Measurements from ENCODE around the gene DENND11. TPM values are rescaled to one million over a fixed set of nuclear protein-coding genes. Genes with fewer than 3 reads are reported as not detected.

DENND11 gene
- total and polyA plus RNA-seq, 2 of the 4 experiments (the other 2 are of a cell fraction): 2.9 to 5.0 TPM

DNA sequence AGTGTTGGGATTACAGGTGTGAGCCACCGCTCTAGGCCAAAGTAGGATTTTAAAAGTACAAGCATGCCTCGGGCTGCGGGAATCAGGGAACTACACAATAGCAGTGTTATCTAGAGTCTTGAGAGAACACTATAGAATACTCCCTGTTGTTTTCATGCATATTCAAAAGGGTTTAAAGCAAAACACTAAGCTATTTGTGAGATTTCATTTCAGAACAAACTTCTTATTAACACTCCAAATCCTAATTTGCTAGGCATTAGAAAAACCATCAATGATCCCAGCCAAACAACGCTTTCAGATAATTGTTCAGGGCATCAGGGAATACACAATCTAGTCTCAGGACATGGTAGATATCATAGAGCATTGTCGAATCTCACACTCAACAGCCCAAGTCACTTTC lies 13.9 kb downstream of the DENND11 start:
- H3K4me3 ChIP-seq (ENCODE audit: insufficient read depth, low read depth, low read length): no peak overlapping the region
- ATAC-seq (ENCODE audit: low read depth) (no peak), DNase-seq (no peak)
- POLR2A ChIA-PET (ENCODE audit: unreplicated experiment): no interaction called here
- no peak overlapping the region for H3K56ac ChIP-seq (ENCODE audit: extremely low read depth, insufficient read depth, low read length)
- H3K36me3 ChIP-seq (ENCODE audit: control insufficient read depth, insufficient read depth, low read length): peaks cover 6% of the 10 kb centered on the region
- H3K79me1 ChIP-seq (ENCODE audit: low read depth in 1 of 2, low read length in 2 of 2): peaks cover 4 to 6% of the 10 kb centered on the region in 2 experiments; a peak in 1 of 4 replicates
- intact Hi-C loops (cut with micrococcal nuclease): no loop called here
- H4K20me1 ChIP-seq (ENCODE audit: insufficient read depth, low read length): no peaks in the 10 kb centered on the region
- H3K9me1 ChIP-seq (ENCODE audit: insufficient read depth, low read length): 0 out of 2 replicates have a peak, but pooled peaks cover 3% of the 10 kb centered on the region
- 90% methylated on average over 2 of the region's 5 CpGs; no CpG with 5 or more reads in 1 of the 2 experiments for WGBS, 2 experiments (ENCODE audit: extremely low coverage in 2 of 2, insufficient read length in 1 of 2)
- no peak overlapping the region for H3K4me2 ChIP-seq (ENCODE audit: low read depth, low read length)
- H3K27me3 ChIP-seq (ENCODE audit: control insufficient read depth, insufficient read depth, low read length): no peaks in the 10 kb centered on the region
- H3K14ac ChIP-seq (replicated peaks; ENCODE audit: low read depth, low read length): no peak overlapping the region
- H3K18ac ChIP-seq (ENCODE audit: low read depth, low read length): no peak overlapping the region
- H3K9ac ChIP-seq (ENCODE audit: low read depth, low read length): no peak overlapping the region
- H2BK20ac ChIP-seq (ENCODE audit: low read depth, low read length): no peak overlapping the region
- H3K9me3 ChIP-seq (ENCODE audit: control insufficient read depth, insufficient read depth, low read length): no peaks in the 10 kb centered on the region
- CTCF ChIA-PET: interaction anchor here (0.6 kb wide), 1 partner anchor 15 kb away, joined by 3 read pairs; no protein-coding TSS in a partner anchor
- H2BK120ac ChIP-seq (ENCODE audit: low read depth, low read length): no peak overlapping the region
- no peak overlapping the region for H2BK15ac ChIP-seq (ENCODE audit: low read depth, low read length)
- in situ Hi-C loops (cut with MboI; ENCODE audit: low sequenced_read_pairs): no loop called here
- no peak overlapping the region for H3K4ac ChIP-seq (ENCODE audit: low read depth, low read length)
- H4K5ac ChIP-seq (ENCODE audit: low read depth, low read length): no peak overlapping the region
- no peak overlapping the region for H3K23ac ChIP-seq (ENCODE audit: low read depth, low read length)
- H2AK9ac ChIP-seq (replicated peaks; ENCODE audit: low read depth, low read length, poor library complexity): no peak overlapping the region
- H4K91ac ChIP-seq (ENCODE audit: insufficient read depth, low read depth, low read length): no peak overlapping the region
- no peak for TF ChIP-seq MAFK (IDR thresholded peaks at IDR 0.05; ENCODE audit: low read depth, low read length)
- no peak for TF ChIP-seq CEBPB (IDR thresholded peaks at IDR 0.05; ENCODE audit: low read depth, low read length)
- TF ChIP-seq MXI1 (IDR thresholded peaks at IDR 0.05; ENCODE audit: borderline replicate concordance, low read depth, low read length): no peak
- TF ChIP-seq NFE2L2 (IDR thresholded peaks at IDR 0.05; ENCODE audit: low read depth, low read length): no peak
- no peak for TF ChIP-seq POLR2A (IDR thresholded peaks at IDR 0.05; ENCODE audit: low read depth, low read length)
- TF ChIP-seq CHD1 (IDR thresholded peaks at IDR 0.05; ENCODE audit: low read depth, low read length): no peak
- no peak for TF ChIP-seq FOS (IDR thresholded peaks at IDR 0.05; ENCODE audit: low read depth, low read length)
- TF ChIP-seq SMC3 (IDR thresholded peaks at IDR 0.05; ENCODE audit: low read depth, low read length): no peak
- no peak for TF ChIP-seq MAZ (IDR thresholded peaks at IDR 0.05; ENCODE audit: borderline replicate concordance, low read depth, low read length)
- TF ChIP-seq RCOR1 (IDR thresholded peaks at IDR 0.05; ENCODE audit: insufficient replicate concordance, low read length): no peak
- no peak for TF ChIP-seq RFX5 (IDR thresholded peaks at IDR 0.05; ENCODE audit: low read depth, low read length)
- TF ChIP-seq, protein P1, sequence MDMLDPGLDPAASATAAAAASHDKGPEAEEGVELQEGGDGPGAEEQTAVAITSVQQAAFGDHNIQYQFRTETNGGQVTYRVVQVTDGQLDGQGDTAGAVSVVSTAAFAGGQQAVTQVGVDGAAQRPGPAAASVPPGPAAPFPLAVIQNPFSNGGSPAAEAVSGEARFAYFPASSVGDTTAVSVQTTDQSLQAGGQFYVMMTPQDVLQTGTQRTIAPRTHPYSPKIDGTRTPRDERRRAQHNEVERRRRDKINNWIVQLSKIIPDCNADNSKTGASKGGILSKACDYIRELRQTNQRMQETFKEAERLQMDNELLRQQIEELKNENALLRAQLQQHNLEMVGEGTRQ (IDR thresholded peaks at IDR 0.05; ENCODE audit: low read depth, low read length): no peak
- TF ChIP-seq BHLHE40 (IDR thresholded peaks at IDR 0.05; ENCODE audit: low read depth, low read length): no peak
- TF ChIP-seq RAD21 (IDR thresholded peaks at IDR 0.05; ENCODE audit: low read length): no peak
- TF ChIP-seq, protein P2, sequence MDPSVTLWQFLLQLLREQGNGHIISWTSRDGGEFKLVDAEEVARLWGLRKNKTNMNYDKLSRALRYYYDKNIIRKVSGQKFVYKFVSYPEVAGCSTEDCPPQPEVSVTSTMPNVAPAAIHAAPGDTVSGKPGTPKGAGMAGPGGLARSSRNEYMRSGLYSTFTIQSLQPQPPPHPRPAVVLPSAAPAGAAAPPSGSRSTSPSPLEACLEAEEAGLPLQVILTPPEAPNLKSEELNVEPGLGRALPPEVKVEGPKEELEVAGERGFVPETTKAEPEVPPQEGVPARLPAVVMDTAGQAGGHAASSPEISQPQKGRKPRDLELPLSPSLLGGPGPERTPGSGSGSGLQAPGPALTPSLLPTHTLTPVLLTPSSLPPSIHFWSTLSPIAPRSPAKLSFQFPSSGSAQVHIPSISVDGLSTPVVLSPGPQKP (IDR thresholded peaks at IDR 0.05; ENCODE audit: borderline replicate concordance, low read depth, low read length): no peak
- TF ChIP-seq, protein P3, sequence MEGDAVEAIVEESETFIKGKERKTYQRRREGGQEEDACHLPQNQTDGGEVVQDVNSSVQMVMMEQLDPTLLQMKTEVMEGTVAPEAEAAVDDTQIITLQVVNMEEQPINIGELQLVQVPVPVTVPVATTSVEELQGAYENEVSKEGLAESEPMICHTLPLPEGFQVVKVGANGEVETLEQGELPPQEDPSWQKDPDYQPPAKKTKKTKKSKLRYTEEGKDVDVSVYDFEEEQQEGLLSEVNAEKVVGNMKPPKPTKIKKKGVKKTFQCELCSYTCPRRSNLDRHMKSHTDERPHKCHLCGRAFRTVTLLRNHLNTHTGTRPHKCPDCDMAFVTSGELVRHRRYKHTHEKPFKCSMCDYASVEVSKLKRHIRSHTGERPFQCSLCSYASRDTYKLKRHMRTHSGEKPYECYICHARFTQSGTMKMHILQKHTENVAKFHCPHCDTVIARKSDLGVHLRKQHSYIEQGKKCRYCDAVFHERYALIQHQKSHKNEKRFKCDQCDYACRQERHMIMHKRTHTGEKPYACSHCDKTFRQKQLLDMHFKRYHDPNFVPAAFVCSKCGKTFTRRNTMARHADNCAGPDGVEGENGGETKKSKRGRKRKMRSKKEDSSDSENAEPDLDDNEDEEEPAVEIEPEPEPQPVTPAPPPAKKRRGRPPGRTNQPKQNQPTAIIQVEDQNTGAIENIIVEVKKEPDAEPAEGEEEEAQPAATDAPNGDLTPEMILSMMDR (conservative IDR thresholded peaks at IDR 0.05; ENCODE audit: low read depth, low read length): no peak
- no peak overlapping the region for H2BK5ac ChIP-seq (ENCODE audit: low read depth, low read length, poor library complexity, severe bottlenecking)
- no peak overlapping the region for H2AFZ ChIP-seq (replicated peaks; ENCODE audit: low read length, poor library complexity)
- BruUV-seq (replicated peaks): no TSS peak
- dilution Hi-C loops (cut with HindIII; ENCODE audit: low sequenced_read_pairs, unreplicated experiment): no loop called here
- H4K8ac ChIP-seq (ENCODE audit: low read depth in 2 of 2, low read length in 2 of 2): no peak overlapping the region
- no peak overlapping the region for H2AK5ac ChIP-seq (ENCODE audit: low read depth, low read length)
- H3K4me1 ChIP-seq (ENCODE audit: control insufficient read depth, insufficient read depth, low read length): no peaks in the 10 kb centered on the region
- H3K27ac ChIP-seq (ENCODE audit: insufficient read depth, low read length): no peak overlapping the region

Measured in IMR-90 (cell line).